Measurements from ENCODE around the gene B4GALT5.
A peak's percentile ranks its signal among the peaks of the same experiment; 100 is the strongest.

B4GALT5 gene

DNA sequence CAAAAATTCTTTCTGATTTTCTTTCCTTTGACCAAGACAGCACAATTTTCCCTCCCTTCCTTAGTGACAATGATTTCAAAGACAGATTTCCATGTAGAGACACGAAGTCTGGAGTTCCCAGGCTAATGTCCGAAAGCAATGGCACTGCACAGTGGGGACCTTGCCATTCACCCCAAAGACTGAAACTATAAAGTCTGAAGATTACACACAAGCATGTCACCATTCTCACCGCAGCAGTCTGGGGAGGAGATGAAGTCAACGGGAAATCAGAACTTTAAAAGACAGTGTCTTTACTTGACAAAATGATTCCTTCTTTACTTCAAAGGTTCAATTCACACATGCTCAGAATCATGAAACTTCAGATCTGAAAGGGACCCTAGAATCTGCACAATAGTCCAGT is 8.3 kb downstream of the B4GALT5 start:
- Histone ChIP-seq H3K4me1 (ENCODE audit: low read length) (peaks cover 90% of the 10 kb centered on the region), H3K4me2 (ENCODE audit: low read length) (peak overlapping the region; percentile 50), H3K36me3 (replicated peaks; ENCODE audit: low read depth, low read length) (peaks cover 15% of the 10 kb centered on the region), H3K9me3 (ENCODE audit: insufficient read depth, low read length) (no peaks in the 10 kb centered on the region), H3K9ac (ENCODE audit: low read length) (peak overlapping the region; percentile 7; the same call in 1 of the 2 replicates), H3K27me3 (ENCODE audit: low read depth, low read length) (no peaks in the 10 kb centered on the region), H3K4me3 (ENCODE audit: low read length) (peak overlapping the region; percentile 6; the same call in 1 of the 2 replicates), H3K79me2 (ENCODE audit: low read length) (peaks cover 100% of the 10 kb centered on the region), H3K27ac (ENCODE audit: low read length) (peak overlapping the region; percentile 38), H4K20me1 (ENCODE audit: insufficient read depth, low read length) (peaks cover 58% of the 10 kb centered on the region), H2AFZ (ENCODE audit: low read depth, low read length) (no peak overlapping the region)
- TF ChIP-seq EZH2phosphoT487 (IDR thresholded peaks at IDR 0.05; ENCODE audit: low read depth) = no peak
- TF ChIP-seq, protein P1, sequence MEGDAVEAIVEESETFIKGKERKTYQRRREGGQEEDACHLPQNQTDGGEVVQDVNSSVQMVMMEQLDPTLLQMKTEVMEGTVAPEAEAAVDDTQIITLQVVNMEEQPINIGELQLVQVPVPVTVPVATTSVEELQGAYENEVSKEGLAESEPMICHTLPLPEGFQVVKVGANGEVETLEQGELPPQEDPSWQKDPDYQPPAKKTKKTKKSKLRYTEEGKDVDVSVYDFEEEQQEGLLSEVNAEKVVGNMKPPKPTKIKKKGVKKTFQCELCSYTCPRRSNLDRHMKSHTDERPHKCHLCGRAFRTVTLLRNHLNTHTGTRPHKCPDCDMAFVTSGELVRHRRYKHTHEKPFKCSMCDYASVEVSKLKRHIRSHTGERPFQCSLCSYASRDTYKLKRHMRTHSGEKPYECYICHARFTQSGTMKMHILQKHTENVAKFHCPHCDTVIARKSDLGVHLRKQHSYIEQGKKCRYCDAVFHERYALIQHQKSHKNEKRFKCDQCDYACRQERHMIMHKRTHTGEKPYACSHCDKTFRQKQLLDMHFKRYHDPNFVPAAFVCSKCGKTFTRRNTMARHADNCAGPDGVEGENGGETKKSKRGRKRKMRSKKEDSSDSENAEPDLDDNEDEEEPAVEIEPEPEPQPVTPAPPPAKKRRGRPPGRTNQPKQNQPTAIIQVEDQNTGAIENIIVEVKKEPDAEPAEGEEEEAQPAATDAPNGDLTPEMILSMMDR (IDR thresholded peaks at IDR 0.05; ENCODE audit: low read depth, low read length) = no peak

GRCh38 chr20:49704932-49705336 is 8.7 kb downstream of the B4GALT5 start:
- peaks cover 92% of the 10 kb centered on the region for H3K4me1 ChIP-seq (ENCODE audit: low read length)
- H3K9me3 ChIP-seq (ENCODE audit: insufficient read depth, low read length) = no peaks in the 10 kb centered on the region
- peak overlapping the region; percentile 38 for H3K27ac ChIP-seq (ENCODE audit: low read length)
- no peak for TF ChIP-seq EZH2phosphoT487 (IDR thresholded peaks at IDR 0.05; ENCODE audit: low read depth)
- TF ChIP-seq, protein P1 (IDR thresholded peaks at IDR 0.05; ENCODE audit: low read depth, low read length) = no peak
- peaks cover 13% of the 10 kb centered on the region for H3K36me3 ChIP-seq (replicated peaks; ENCODE audit: low read depth, low read length)
- H2AFZ ChIP-seq (ENCODE audit: low read depth, low read length) = no peak overlapping the region
- peak overlapping the region; percentile 7; the same call in 1 of the 2 replicates for H3K9ac ChIP-seq (ENCODE audit: low read length)
- H3K79me2 ChIP-seq (ENCODE audit: low read length) = peaks cover 100% of the 10 kb centered on the region
- H3K4me3 ChIP-seq (ENCODE audit: low read length) = peak overlapping the region; percentile 6; the same call in 1 of the 2 replicates
- H3K4me2 ChIP-seq (ENCODE audit: low read length) = peak overlapping the region; percentile 50
- H3K27me3 ChIP-seq (ENCODE audit: low read depth, low read length) = no peaks in the 10 kb centered on the region
- H4K20me1 ChIP-seq (ENCODE audit: insufficient read depth, low read length) = peaks cover 55% of the 10 kb centered on the region

DNA sequence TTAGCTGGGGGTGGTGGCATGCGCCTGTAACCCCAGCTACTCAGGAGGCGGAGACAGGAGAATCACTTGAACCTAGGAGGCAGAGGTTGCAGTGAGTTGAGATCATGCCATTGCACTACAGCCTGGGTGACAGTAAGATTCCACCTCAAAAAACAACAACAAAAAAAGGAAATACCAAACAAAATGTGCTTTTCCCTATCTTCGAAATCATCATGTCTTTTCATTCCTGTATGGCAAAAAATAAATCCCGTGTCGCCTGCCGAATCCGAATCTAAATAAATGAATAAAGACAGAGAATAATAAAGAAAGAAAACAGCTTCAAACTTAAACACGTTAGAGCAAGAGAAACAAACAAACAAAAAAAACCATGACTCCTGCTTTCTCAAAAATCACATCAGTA is 11.8 kb downstream of the B4GALT5 start:
- H2AFZ ChIP-seq (ENCODE audit: low read depth, low read length) = no peak overlapping the region
- H3K9me3 ChIP-seq (ENCODE audit: insufficient read depth, low read length) = no peaks in the 10 kb centered on the region
- no peak for TF ChIP-seq EZH2phosphoT487 (IDR thresholded peaks at IDR 0.05; ENCODE audit: low read depth)
- peak overlapping the region; percentile 69 for H3K4me3 ChIP-seq (ENCODE audit: low read length)
- H3K36me3 ChIP-seq (replicated peaks; ENCODE audit: low read depth, low read length) = peaks cover 10% of the 10 kb centered on the region
- H3K4me2 ChIP-seq (ENCODE audit: low read length) = peak overlapping the region; percentile 80
- H3K9ac ChIP-seq (ENCODE audit: low read length) = peak overlapping the region; percentile 67; the same call in 1 of the 2 replicates
- peaks cover 34% of the 10 kb centered on the region for H4K20me1 ChIP-seq (ENCODE audit: insufficient read depth, low read length)
- peaks cover 97% of the 10 kb centered on the region for H3K79me2 ChIP-seq (ENCODE audit: low read length)
- peak overlapping the region; percentile 91 for H3K27ac ChIP-seq (ENCODE audit: low read length)
- H3K27me3 ChIP-seq (ENCODE audit: low read depth, low read length) = no peaks in the 10 kb centered on the region
- peaks cover 94% of the 10 kb centered on the region for H3K4me1 ChIP-seq (ENCODE audit: low read length)

GRCh38 chr20:49701241-49701790 is 12.4 kb downstream of the B4GALT5 start:
- Histone ChIP-seq H3K4me1 (ENCODE audit: low read length) (peaks cover 94% of the 10 kb centered on the region), H3K4me3 (ENCODE audit: low read length) (peak overlapping the region; percentile 69), H3K27me3 (ENCODE audit: low read depth, low read length) (no peaks in the 10 kb centered on the region), H3K36me3 (replicated peaks; ENCODE audit: low read depth, low read length) (peaks cover 13% of the 10 kb centered on the region), H3K79me2 (ENCODE audit: low read length) (peaks cover 97% of the 10 kb centered on the region), H4K20me1 (ENCODE audit: insufficient read depth, low read length) (peaks cover 34% of the 10 kb centered on the region), H3K4me2 (ENCODE audit: low read length) (peak overlapping the region; percentile 80), H3K9me3 (ENCODE audit: insufficient read depth, low read length) (no peaks in the 10 kb centered on the region), H3K27ac (ENCODE audit: low read length) (peak overlapping the region; percentile 91), H3K9ac (ENCODE audit: low read length) (peak overlapping the region; percentile 67), H2AFZ (ENCODE audit: low read depth, low read length) (no peak overlapping the region)
- TF ChIP-seq EZH2phosphoT487 (IDR thresholded peaks at IDR 0.05; ENCODE audit: low read depth) = no peak
- TF ChIP-seq, protein P1 (IDR thresholded peaks at IDR 0.05; ENCODE audit: low read depth, low read length) = 0 out of 2 replicates have a peak, but pooled peaks have one; percentile 7

Data from OCI-LY3 (cell line).